HCT116 (cell line): ENCODE results near the gene HYKK. TPM values are rescaled to one million over a fixed set of nuclear protein-coding genes. Genes with fewer than 3 reads are reported as not detected.
A peak's percentile ranks its signal among the peaks of the same experiment; 100 is the strongest.

Experiments used
- ATAC-seq: fragments of 200-7000 bp; cut with Tn5 transposase; 2 replicates; pipeline ENCODE4 v1.9.1; 2020; ENCODE audit warnings: mild to moderate bottlenecking, moderate library complexity
- BruUV-seq: library from RNA; stranded (reverse); fragments of 400-500 nt; replicated peaks from 2 replicates; lab custom pipeline; 2021; lab: Mats Ljungman, UMichigan
- CTCF ChIA-PET: fragments of 300-600 bp; sonication (Branson Sonifier 250); formaldehyde crosslinking; loops from one replicate; lab custom pipeline; 2021; ENCODE audit warnings: antibody characterized with exemption; lab: Charles Lee
- POLR2A ChIA-PET: fragments of 300-600, 350-600 bp; sonication (Branson Sonifier 250); formaldehyde crosslinking; loops from one replicate; lab custom pipeline; 2021; ENCODE audit warnings: antibody characterized with exemption; lab: Charles Lee
- RAD21 ChIA-PET, 2 experiments: fragments of 300-600 bp; sonication (Branson Sonifier 250); formaldehyde crosslinking; loops; one replicate each; lab custom pipeline; 2023; ENCODE audit warnings: low total read pairs in 2 of 2; ENCODE audit not compliant: uncharacterized antibody in 2 of 2, unreplicated experiment in 2 of 2, low non-redundant PET in 1 of 2; lab: Charles Lee
- DNase-seq: peaks from one replicate; pipeline ENCODE4 v3.0.0-alpha.2; 2010; ENCODE audit warnings: low read depth, low spot score
- H2AFZ ChIP-seq: fragments of 200-600 bp; shearing (Covaris generic), sonication (generic); 2 replicates; pipeline ENCODE4 v1.6.1; 2017; ENCODE audit warnings: low read depth, mixed run types, mixed read lengths, antibody characterized with exemption, low read length; ENCODE audit not compliant: poor library complexity, severe bottlenecking
- H3K27ac ChIP-seq: 2 replicates; pipeline ENCODE4 v1.5.1; 2012; ENCODE audit warnings: low read depth, low read length
- H3K27me3 ChIP-seq: fragments of 200-600 bp; sonication (generic); 2 replicates; pipeline ENCODE4 v1.6.1; 2016; ENCODE audit warnings: mixed run types, low read length, mixed read lengths; ENCODE audit not compliant: insufficient read depth
- H3K36me3 ChIP-seq, 2 experiments: fragments of 200-500 bp in 1 of 2; fragments of 200-600 bp in 1 of 2; sonication (Bioruptor generic) in 1 of 2; sonication (generic) in 1 of 2; 2 replicates each; pipeline versions ENCODE4 v1.5.1 to v1.6.1; 2014 to 2016; ENCODE audit warnings: low read length in 2 of 2, inconsistent platforms in 1 of 2, mixed read lengths in 1 of 2, mixed run types in 1 of 2; ENCODE audit not compliant: insufficient read depth in 2 of 2, control insufficient read depth in 1 of 2
- H3K4me1 ChIP-seq, 2 experiments: fragments of 200-600 bp in 1 of 2; sonication (generic) in 1 of 2; 2 replicates each; pipeline versions ENCODE4 v1.5.1 to v1.6.1; 2012 to 2017; ENCODE audit warnings: low read length in 2 of 2, inconsistent platforms in 1 of 2, mild to moderate bottlenecking in 1 of 2, mixed read lengths in 1 of 2, mixed run types in 1 of 2, moderate library complexity in 1 of 2; ENCODE audit not compliant: insufficient read depth in 2 of 2, control insufficient read depth in 1 of 2
- H3K4me2 ChIP-seq: fragments of 200-600 bp; sonication (generic); 2 replicates; pipeline ENCODE4 v1.6.1; 2017; ENCODE audit warnings: mixed run types, low read length, mixed read lengths
- H3K4me3 ChIP-seq, 2 experiments: fragments of 200-600 bp in 1 of 2; sonication (generic) in 1 of 2; replicated peaks in 1 of 2; 2 replicates each; pipeline ENCODE4 v1.5.1; 2011 to 2016; ENCODE audit warnings: low read length in 2 of 2, control low read depth in 1 of 2, low read depth in 1 of 2, mild to moderate bottlenecking in 1 of 2, mixed read lengths in 1 of 2, mixed run types in 1 of 2
- H3K79me2 ChIP-seq: fragments of 200-600 bp; sonication (generic); 2 replicates; pipeline ENCODE4 v1.6.1; 2017; ENCODE audit warnings: mild to moderate bottlenecking, mixed run types, low read length, moderate library complexity, mixed read lengths; ENCODE audit not compliant: insufficient read depth
- H3K9ac ChIP-seq: fragments of 200-600 bp; sonication (generic); 2 replicates; pipeline ENCODE4 v1.6.1; 2016; ENCODE audit warnings: low read length, mixed read lengths
- H3K9me2 ChIP-seq: fragments of 200-600 bp; sonication (generic), shearing (Covaris generic); 2 replicates; pipeline ENCODE4 v1.6.1; 2017; ENCODE audit warnings: mixed run types, mild to moderate bottlenecking, moderate library complexity; ENCODE audit not compliant: insufficient read depth
- H3K9me3 ChIP-seq, 2 experiments: fragments of 200-500 bp in 1 of 2; fragments of 200-600 bp in 1 of 2; sonication (Bioruptor generic) in 1 of 2; sonication (generic) in 1 of 2; 2 replicates each; pipeline ENCODE4 v1.6.1; 2014 to 2017; ENCODE audit warnings: low read length in 2 of 2, mixed read lengths in 2 of 2, inconsistent platforms in 1 of 2, low read depth in 1 of 2, mild to moderate bottlenecking in 1 of 2, mixed run types in 1 of 2, moderate library complexity in 1 of 2; ENCODE audit not compliant: control insufficient read depth in 1 of 2, insufficient read depth in 1 of 2
- H4K20me1 ChIP-seq: fragments of 200-600 bp; sonication (generic), shearing (Covaris generic); 2 replicates; pipeline ENCODE4 v1.6.1; 2017; ENCODE audit warnings: mixed run types, mild to moderate bottlenecking, moderate library complexity; ENCODE audit not compliant: insufficient read depth
- CBX3 ChIP-seq: IDR thresholded peaks from 2 replicates; pipeline ENCODE4 v1.6.1; 2012; ENCODE audit warnings: low read depth
- CEBPB ChIP-seq: IDR thresholded peaks from 2 replicates; pipeline ENCODE4 v1.6.1; 2012; ENCODE audit warnings: low read depth
- EZH2 ChIP-seq: fragments of 200-600 bp; sonication (generic); IDR thresholded peaks from 2 replicates; pipeline ENCODE4 v1.6.1; 2017; ENCODE audit warnings: antibody characterized with exemption, mixed run types
- EZH2phosphoT487 ChIP-seq: fragments of 200-600 bp; IDR thresholded peaks from 2 replicates; pipeline ENCODE4 v1.6.1; 2018; ENCODE audit warnings: antibody characterized with exemption, borderline replicate concordance
- FOSL1 ChIP-seq: IDR thresholded peaks from 2 replicates; pipeline ENCODE4 v1.6.1; 2012; ENCODE audit warnings: low read depth
- JUND ChIP-seq: IDR thresholded peaks from 2 replicates; pipeline ENCODE4 v1.6.1; 2012
- RAD21 ChIP-seq: IDR thresholded peaks from 2 replicates; pipeline ENCODE4 v1.6.1; 2012; ENCODE audit warnings: low read depth, mild to moderate bottlenecking
- SIN3A ChIP-seq: IDR thresholded peaks from 2 replicates; pipeline ENCODE4 v1.6.1; 2012; ENCODE audit warnings: low read depth
- SP1 ChIP-seq: IDR thresholded peaks from 2 replicates; pipeline ENCODE4 v1.6.1; 2012; ENCODE audit warnings: low read depth
- SRF ChIP-seq: IDR thresholded peaks from 2 replicates; pipeline ENCODE4 v1.6.1; 2012; ENCODE audit warnings: low read depth
- YY1 ChIP-seq: IDR thresholded peaks from 2 replicates; pipeline ENCODE4 v1.6.1; 2011; ENCODE audit warnings: low read length, low read depth, moderate library complexity, mild to moderate bottlenecking; ENCODE audit not compliant: insufficient replicate concordance; ENCODE audit errors: extremely low read depth
- ZNF274 ChIP-seq: fragments of 200-500 bp; sonication (Bioruptor generic); IDR thresholded peaks from 2 replicates; pipeline ENCODE4 v1.6.1; 2014; ENCODE audit warnings: mild to moderate bottlenecking, low read depth, low read length, inconsistent platforms
- intact Hi-C: fragments of 100-400 bp; cut with micrococcal nuclease; formaldehyde crosslinking; loops from 2 replicates; pipeline ENCODE4 v1.10.0; 2022
- total RNA-seq: library from RNA; stranded (reverse); gene quantifications from one replicate; pipeline ENCODE4 v1.2.1, GENCODE V29; 2021; ENCODE audit not compliant: unreplicated experiment
- TF ChIP-seq, protein P1 (sequence below): IDR thresholded peaks from 2 replicates; pipeline ENCODE4 v1.6.1; 2011; ENCODE audit warnings: mild to moderate bottlenecking, low read length, moderate library complexity; ENCODE audit not compliant: insufficient replicate concordance; ENCODE audit errors: extremely low read depth
- TF ChIP-seq, protein P2 (sequence below), 3 experiments: fragments of 200-600 bp in 1 of 3; sonication (generic) in 1 of 3; IDR thresholded peaks in 2 of 3; conservative IDR thresholded peaks in 1 of 3; 2 replicates each; pipeline ENCODE4 v1.5.1; 2012 to 2017; ENCODE audit warnings: low read depth in 2 of 3, low read length in 2 of 3, antibody characterized with exemption in 1 of 3, borderline replicate concordance in 1 of 3, control low read depth in 1 of 3, mild to moderate bottlenecking in 1 of 3, mixed read lengths in 1 of 3, mixed run types in 1 of 3, moderate library complexity in 1 of 3; ENCODE audit not compliant: insufficient read depth in 1 of 3
- TF ChIP-seq, protein P3 (sequence below): IDR thresholded peaks from 2 replicates; pipeline ENCODE4 v1.6.1; 2012

HYKK gene
- total RNA-seq, 1 experiment from 2014 or later, result 6.2 TPM

DNA sequence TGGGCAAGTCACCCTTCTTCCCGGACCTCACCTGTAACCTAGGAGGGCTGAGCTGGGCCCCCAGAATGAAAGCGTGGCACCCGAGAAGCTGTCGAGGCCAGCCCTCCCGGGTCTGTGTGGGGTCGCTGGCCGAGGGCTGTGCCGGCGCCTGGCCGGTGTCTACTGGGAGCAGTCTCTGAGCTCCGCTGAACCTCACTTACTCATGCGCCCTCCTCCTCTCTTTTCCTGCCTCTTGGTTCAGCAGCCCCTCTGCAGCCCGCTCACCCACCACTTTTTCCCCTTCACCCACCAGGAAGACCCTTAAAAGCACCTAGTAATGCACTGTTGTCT lies 419 bp downstream of the HYKK start:
- no peaks in the 10 kb centered on the region for H3K27me3 ChIP-seq
- BruUV-seq, result TSS peak; percentile 33
- ATAC-seq (peak; percentile 37), DNase-seq (no peak)
- H3K4me3 ChIP-seq, result peak overlapping the region; percentile 79 to 85
- H3K9me2 ChIP-seq, result no peaks in the 10 kb centered on the region
- ChIA-PET CTCF (no interaction called here), POLR2A (no interaction called here), RAD21 (no interaction called here)
- intact Hi-C loops, result loop anchor here (5.0 kb wide), 1 partner anchor 35 kb away; the partner anchor contains the start of gene PSMA4
- peak overlapping the region; percentile 57 for H2AFZ ChIP-seq
- peak overlapping the region; percentile 76 for H3K9ac ChIP-seq
- H3K9me3 ChIP-seq, result no peaks in the 10 kb centered on the region
- H3K36me3 ChIP-seq, result no peaks in the 10 kb centered on the region
- H3K27ac ChIP-seq, result peak overlapping the region; percentile 27; the same call in 1 of the 2 replicates
- H3K4me2 ChIP-seq, result peak overlapping the region; percentile 99
- H3K4me1 ChIP-seq, result peaks cover 5 to 17% of the 10 kb centered on the region in 2 experiments; a peak in 3 of 4 replicates
- H3K79me2 ChIP-seq, result no peaks in the 10 kb centered on the region
- TF ChIP-seq EZH2, result no peak
- TF ChIP-seq SP1, result no peak
- TF ChIP-seq SRF, result no peak
- TF ChIP-seq, protein P1, sequence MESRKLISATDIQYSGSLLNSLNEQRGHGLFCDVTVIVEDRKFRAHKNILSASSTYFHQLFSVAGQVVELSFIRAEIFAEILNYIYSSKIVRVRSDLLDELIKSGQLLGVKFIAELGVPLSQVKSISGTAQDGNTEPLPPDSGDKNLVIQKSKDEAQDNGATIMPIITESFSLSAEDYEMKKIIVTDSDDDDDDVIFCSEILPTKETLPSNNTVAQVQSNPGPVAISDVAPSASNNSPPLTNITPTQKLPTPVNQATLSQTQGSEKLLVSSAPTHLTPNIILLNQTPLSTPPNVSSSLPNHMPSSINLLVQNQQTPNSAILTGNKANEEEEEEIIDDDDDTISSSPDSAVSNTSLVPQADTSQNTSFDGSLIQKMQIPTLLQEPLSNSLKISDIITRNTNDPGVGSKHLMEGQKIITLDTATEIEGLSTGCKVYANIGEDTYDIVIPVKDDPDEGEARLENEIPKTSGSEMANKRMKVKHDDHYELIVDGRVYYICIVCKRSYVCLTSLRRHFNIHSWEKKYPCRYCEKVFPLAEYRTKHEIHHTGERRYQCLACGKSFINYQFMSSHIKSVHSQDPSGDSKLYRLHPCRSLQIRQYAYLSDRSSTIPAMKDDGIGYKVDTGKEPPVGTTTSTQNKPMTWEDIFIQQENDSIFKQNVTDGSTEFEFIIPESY, result no peak
- no peak for TF ChIP-seq ZNF274
- TF ChIP-seq, protein P2, sequence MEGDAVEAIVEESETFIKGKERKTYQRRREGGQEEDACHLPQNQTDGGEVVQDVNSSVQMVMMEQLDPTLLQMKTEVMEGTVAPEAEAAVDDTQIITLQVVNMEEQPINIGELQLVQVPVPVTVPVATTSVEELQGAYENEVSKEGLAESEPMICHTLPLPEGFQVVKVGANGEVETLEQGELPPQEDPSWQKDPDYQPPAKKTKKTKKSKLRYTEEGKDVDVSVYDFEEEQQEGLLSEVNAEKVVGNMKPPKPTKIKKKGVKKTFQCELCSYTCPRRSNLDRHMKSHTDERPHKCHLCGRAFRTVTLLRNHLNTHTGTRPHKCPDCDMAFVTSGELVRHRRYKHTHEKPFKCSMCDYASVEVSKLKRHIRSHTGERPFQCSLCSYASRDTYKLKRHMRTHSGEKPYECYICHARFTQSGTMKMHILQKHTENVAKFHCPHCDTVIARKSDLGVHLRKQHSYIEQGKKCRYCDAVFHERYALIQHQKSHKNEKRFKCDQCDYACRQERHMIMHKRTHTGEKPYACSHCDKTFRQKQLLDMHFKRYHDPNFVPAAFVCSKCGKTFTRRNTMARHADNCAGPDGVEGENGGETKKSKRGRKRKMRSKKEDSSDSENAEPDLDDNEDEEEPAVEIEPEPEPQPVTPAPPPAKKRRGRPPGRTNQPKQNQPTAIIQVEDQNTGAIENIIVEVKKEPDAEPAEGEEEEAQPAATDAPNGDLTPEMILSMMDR (IDR thresholded peaks at IDR 0.05 in 2 of 3, conservative IDR thresholded peaks at IDR 0.05 in 1 of 3; ENCODE audit: borderline replicate concordance in 1 of 3, insufficient read depth in 1 of 3, low read depth in 2 of 3, low read length in 2 of 3), result no peak
- TF ChIP-seq, protein P3, sequence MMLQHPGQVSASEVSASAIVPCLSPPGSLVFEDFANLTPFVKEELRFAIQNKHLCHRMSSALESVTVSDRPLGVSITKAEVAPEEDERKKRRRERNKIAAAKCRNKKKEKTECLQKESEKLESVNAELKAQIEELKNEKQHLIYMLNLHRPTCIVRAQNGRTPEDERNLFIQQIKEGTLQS, result no peak
- no peak for TF ChIP-seq YY1
- no peak for TF ChIP-seq RAD21
- TF ChIP-seq SIN3A, result no peak
- no peak for TF ChIP-seq CEBPB
- no peak for TF ChIP-seq FOSL1
- no peak for TF ChIP-seq JUND
- TF ChIP-seq EZH2phosphoT487, result no peak
- TF ChIP-seq CBX3, result no peak
- no peaks in the 10 kb centered on the region for H4K20me1 ChIP-seq
